ENCODE data around the gene CACNA1E.

The CACNA1E gene

GRCh38 chr1:181778640-181779260 is 295.4 kb downstream of the CACNA1E start:
- DNase-seq, result no peak

GRCh38 chr1:181779343-181779742 is 296.0 kb downstream of the CACNA1E start:
- no peak for DNase-seq

- DNase-seq, result no peak
These were observed 299.9 kb downstream of the CACNA1E start for GRCh38 chr1:181783208-181783607.

GRCh38 chr1:181784039-181784683 is 300.8 kb downstream of the CACNA1E start:
- no peak for DNase-seq

GRCh38 chr1:181789395-181789794 is 306.1 kb downstream of the CACNA1E start:
- no peak for DNase-seq

GRCh38 chr1:181791721-181792120 is 308.4 kb downstream of the CACNA1E start:
- no peak for DNase-seq

GRCh38 chr1:181793831-181794230 is 310.5 kb downstream of the CACNA1E start:
- no peak for DNase-seq

GRCh38 chr1:181794332-181794731 is 311.0 kb downstream of the CACNA1E start:
- no peak for DNase-seq

- DNase-seq, result no peak
These were observed 315.0 kb downstream of the CACNA1E start for GRCh38 chr1:181798191-181798926.

GRCh38 chr1:181801617-181802016 is 318.3 kb downstream of the CACNA1E start:
- DNase-seq, result no peak

GRCh38 chr1:181802466-181802865 is 319.1 kb downstream of the CACNA1E start:
- no peak for DNase-seq

GRCh38 chr1:181803421-181803820 is 320.1 kb downstream of the CACNA1E start:
- no peak for DNase-seq

GRCh38 chr1:181804989-181805388 is 321.7 kb downstream of the CACNA1E start:
- no peak for DNase-seq

GRCh38 chr1:181806746-181807145 is 323.4 kb downstream of the CACNA1E start:
- DNase-seq, result no peak

GRCh38 chr1:181807251-181807650 is 323.9 kb downstream of the CACNA1E start:
- no peak for DNase-seq

- DNase-seq, result no peak
These were observed 326.8 kb downstream of the CACNA1E start for GRCh38 chr1:181809991-181810545.

- DNase-seq, result no peak
These were observed 328.9 kb downstream of the CACNA1E start for GRCh38 chr1:181812208-181812607.

- DNase-seq, result no peak
These were observed 329.9 kb downstream of the CACNA1E start for GRCh38 chr1:181813266-181813665.

- DNase-seq, result no peak
These were observed 333.3 kb downstream of the CACNA1E start for GRCh38 chr1:181816608-181817007.

GRCh38 chr1:181817091-181817490 is 333.8 kb downstream of the CACNA1E start:
- DNase-seq, result no peak

- no peak for DNase-seq
These were observed 335.1 kb downstream of the CACNA1E start for GRCh38 chr1:181818459-181818858.

GRCh38 chr1:181818943-181819342 is 335.6 kb downstream of the CACNA1E start:
- DNase-seq, result no peak

- DNase-seq, result no peak
These were observed 338.4 kb downstream of the CACNA1E start for GRCh38 chr1:181821701-181822100.
